IMR-90 (cell line): ENCODE measurements around the gene HOTAIR. TPM values are rescaled to one million over a fixed set of nuclear protein-coding genes. Genes with fewer than 3 reads are reported as not detected.

Experiments used
- ATAC-seq: fragments of 200-7000 bp; cut with Tn5 transposase; 2 replicates; pipeline ENCODE4 v1.9.1; 2020; ENCODE audit warnings: low read depth, mild to moderate bottlenecking, moderate library complexity
- BruUV-seq: library from RNA; stranded (reverse); fragments of 400-500 nt; replicated peaks from 2 replicates; lab custom pipeline; 2021; lab: Mats Ljungman, UMichigan
- CTCF ChIA-PET: fragments of 300-600 bp; formaldehyde crosslinking; extraction: SDS; loops from one replicate; lab custom pipeline; 2021; ENCODE audit warnings: antibody characterized with exemption; lab: Yijun Ruan, JAX
- POLR2A ChIA-PET: fragments of 300-600 bp; sonication (Branson Sonifier 250); formaldehyde crosslinking; loops from one replicate; lab custom pipeline; 2022; ENCODE audit warnings: antibody characterized with exemption; ENCODE audit not compliant: unreplicated experiment; lab: Charles Lee
- DNase-seq: peaks from one replicate; pipeline ENCODE4 v3.0.0; 2013
- H2AFZ ChIP-seq: replicated peaks from 2 replicates; pipeline ENCODE3; 2013; ENCODE audit warnings: low read length, mild to moderate bottlenecking; ENCODE audit not compliant: poor library complexity
- H2AK5ac ChIP-seq: 2 replicates; pipeline ENCODE4 v1.6.1; 2013; ENCODE audit warnings: low read depth, low read length, inconsistent platforms
- H2AK9ac ChIP-seq: replicated peaks from 2 replicates; pipeline ENCODE3; 2013; ENCODE audit warnings: mild to moderate bottlenecking, low read depth, low read length, moderate library complexity; ENCODE audit not compliant: poor library complexity
- H2BK120ac ChIP-seq: 2 replicates; pipeline ENCODE4 v1.6.1; 2013; ENCODE audit warnings: low read depth, low read length, inconsistent platforms
- H2BK15ac ChIP-seq: 3 replicates; pipeline ENCODE4 v1.6.1; 2013; ENCODE audit warnings: low read depth, low read length, inconsistent platforms
- H2BK20ac ChIP-seq: 2 replicates; pipeline ENCODE4 v1.6.1; 2013; ENCODE audit warnings: low read depth, mild to moderate bottlenecking, inconsistent platforms, low read length, moderate library complexity
- H2BK5ac ChIP-seq: 2 replicates; pipeline ENCODE4 v1.6.1; 2013; ENCODE audit warnings: mild to moderate bottlenecking, low read depth, low read length, inconsistent platforms; ENCODE audit not compliant: poor library complexity, severe bottlenecking
- H3K14ac ChIP-seq: replicated peaks from 2 replicates; pipeline ENCODE4 v1.6.1; 2013; ENCODE audit warnings: low read depth, low read length, inconsistent platforms
- H3K18ac ChIP-seq: 2 replicates; pipeline ENCODE4 v1.6.1; 2013; ENCODE audit warnings: low read depth, low read length, control low read depth
- H3K23ac ChIP-seq: 2 replicates; pipeline ENCODE4 v1.6.1; 2013; ENCODE audit warnings: low read depth, low read length, inconsistent platforms
- H3K27ac ChIP-seq: 2 replicates; pipeline ENCODE4 v1.5.1; 2013; ENCODE audit warnings: mild to moderate bottlenecking, control low read depth, low read length; ENCODE audit not compliant: insufficient read depth
- H3K27me3 ChIP-seq: 2 replicates; pipeline ENCODE4 v1.6.1; 2013; ENCODE audit warnings: low read length; ENCODE audit not compliant: control insufficient read depth, insufficient read depth
- H3K36me3 ChIP-seq: 2 replicates; pipeline ENCODE4 v1.6.1; 2013; ENCODE audit warnings: low read length, mixed read lengths; ENCODE audit not compliant: control insufficient read depth, insufficient read depth
- H3K4ac ChIP-seq: 2 replicates; pipeline ENCODE4 v1.6.1; 2013; ENCODE audit warnings: low read depth, low read length, inconsistent platforms
- H3K4me1 ChIP-seq: 2 replicates; pipeline ENCODE4 v1.6.1; 2013; ENCODE audit warnings: low read length, mixed read lengths; ENCODE audit not compliant: control insufficient read depth, insufficient read depth
- H3K4me2 ChIP-seq: 2 replicates; pipeline ENCODE4 v1.6.1; 2013; ENCODE audit warnings: low read depth, mild to moderate bottlenecking, control low read depth, low read length, moderate library complexity
- H3K4me3 ChIP-seq: 2 replicates; pipeline ENCODE4 v1.5.1; 2013; ENCODE audit warnings: low read depth, mild to moderate bottlenecking, control low read depth, low read length, moderate library complexity; ENCODE audit not compliant: insufficient read depth
- H3K56ac ChIP-seq: 2 replicates; pipeline ENCODE4 v1.6.1; 2013; ENCODE audit warnings: low read length, inconsistent platforms; ENCODE audit not compliant: insufficient read depth; ENCODE audit errors: extremely low read depth
- H3K79me1 ChIP-seq, 2 experiments: 2 replicates each; pipeline ENCODE4 v1.6.1; 2013; ENCODE audit warnings: low read length in 2 of 2, inconsistent platforms in 1 of 2, low read depth in 1 of 2
- H3K9ac ChIP-seq: 2 replicates; pipeline ENCODE4 v1.6.1; 2013; ENCODE audit warnings: low read depth, low read length, control low read depth
- H3K9me1 ChIP-seq: 2 replicates; pipeline ENCODE4 v1.6.1; 2013; ENCODE audit warnings: low read length, inconsistent platforms; ENCODE audit not compliant: insufficient read depth
- H3K9me3 ChIP-seq: 2 replicates; pipeline ENCODE4 v1.6.1; 2013; ENCODE audit warnings: low read length; ENCODE audit not compliant: control insufficient read depth, insufficient read depth
- H4K20me1 ChIP-seq: 2 replicates; pipeline ENCODE4 v1.6.1; 2013; ENCODE audit warnings: low read length, inconsistent platforms; ENCODE audit not compliant: insufficient read depth
- H4K5ac ChIP-seq: 2 replicates; pipeline ENCODE4 v1.6.1; 2013; ENCODE audit warnings: mild to moderate bottlenecking, low read depth, low read length, control low read depth
- H4K8ac ChIP-seq, 2 experiments: 2 replicates each; pipeline ENCODE4 v1.6.1; 2013; ENCODE audit warnings: low read depth in 2 of 2, low read length in 2 of 2, control low read depth in 1 of 2, inconsistent platforms in 1 of 2
- H4K91ac ChIP-seq: 2 replicates; pipeline ENCODE4 v1.6.1; 2013; ENCODE audit warnings: low read depth, low read length, inconsistent platforms; ENCODE audit not compliant: insufficient read depth
- BHLHE40 ChIP-seq: fragments of 150-350 bp; IDR thresholded peaks from 2 replicates; pipeline ENCODE4 v1.6.1; 2016; ENCODE audit warnings: mild to moderate bottlenecking, low read depth, low read length
- FOS ChIP-seq: fragments of 150-350 bp; IDR thresholded peaks from 2 replicates; pipeline ENCODE4 v1.6.1; 2016; ENCODE audit warnings: low read depth, low read length
- MXI1 ChIP-seq: IDR thresholded peaks from 2 replicates; pipeline ENCODE4 v1.6.1; 2012; ENCODE audit warnings: low read depth, mild to moderate bottlenecking, low read length, moderate library complexity, borderline replicate concordance
- NFE2L2 ChIP-seq: fragments of 150-350 bp; IDR thresholded peaks from 2 replicates; pipeline ENCODE4 v1.6.1; 2016; ENCODE audit warnings: low read depth, mild to moderate bottlenecking, low read length
- POLR2A ChIP-seq: IDR thresholded peaks from 2 replicates; pipeline ENCODE4 v1.6.1; 2012; ENCODE audit warnings: mild to moderate bottlenecking, low read depth, low read length
- RAD21 ChIP-seq: IDR thresholded peaks from 2 replicates; pipeline ENCODE4 v1.6.1; 2012; ENCODE audit warnings: low read length, improper control_type of control experiment
- RCOR1 ChIP-seq: IDR thresholded peaks from 2 replicates; pipeline ENCODE4 v1.6.1; 2012; ENCODE audit warnings: mild to moderate bottlenecking, low read length, improper control_type of control experiment; ENCODE audit not compliant: insufficient replicate concordance
- WGBS, 2 experiments: methylation state at CpG; one replicate each; pipeline versions ENCODE4 v1.1.5 to v1.1.7; 2013; ENCODE audit warnings: missing lambda C conversion rate in 2 of 2; ENCODE audit not compliant: insufficient read length in 1 of 2; ENCODE audit errors: extremely low coverage in 2 of 2; 5-methylcytosine and 5-hydroxymethylcytosine counted together
- dilution Hi-C: fragments of 300-500 bp; cut with HindIII; formaldehyde crosslinking; loops from one replicate; pipeline ENCODE4 v1.14.3; 2018; ENCODE audit warnings: low sequenced_read_pairs; ENCODE audit not compliant: unreplicated experiment
- in situ Hi-C: fragments of 300-500 bp; cut with MboI; formaldehyde crosslinking; loops from 3 replicates; pipeline ENCODE4 v1.14.3; 2019; ENCODE audit warnings: low sequenced_read_pairs, inconsistent platforms, mixed read lengths
- intact Hi-C: fragments of 100-400 bp; cut with micrococcal nuclease; formaldehyde crosslinking; loops from 2 replicates; pipeline ENCODE4 v1.10.0; 2022
- polyA plus RNA-seq, 3 experiments: library from polyadenylated mRNA; depleted of rRNA; stranded (reverse); fragments of >200 nt; gene quantifications; 2 replicates each; pipeline ENCODE4 v1.2.3, GENCODE V29; 2012; ENCODE audit warnings: low replicate concordance in 1 of 3
- total RNA-seq: library from RNA; depleted of rRNA; stranded (reverse); fragments of >200 nt; gene quantifications from 2 replicates; pipeline ENCODE4 v1.2.3, GENCODE V29; 2012
- TF ChIP-seq, protein P1 (sequence below): fragments of 150-350 bp; IDR thresholded peaks from 2 replicates; pipeline ENCODE4 v1.6.1; 2017; ENCODE audit warnings: mild to moderate bottlenecking, antibody characterized with exemption, low read length, low read depth
- TF ChIP-seq, protein P2 (sequence below): fragments of 150-350 bp; IDR thresholded peaks from 2 replicates; pipeline ENCODE4 v1.6.1; 2016; ENCODE audit warnings: low read depth, mild to moderate bottlenecking, low read length, moderate library complexity, borderline replicate concordance

Gene HOTAIR
- total and polyA plus RNA-seq, 2 of the 4 experiments (the other 2 are of a cell fraction) = not detected

DNA sequence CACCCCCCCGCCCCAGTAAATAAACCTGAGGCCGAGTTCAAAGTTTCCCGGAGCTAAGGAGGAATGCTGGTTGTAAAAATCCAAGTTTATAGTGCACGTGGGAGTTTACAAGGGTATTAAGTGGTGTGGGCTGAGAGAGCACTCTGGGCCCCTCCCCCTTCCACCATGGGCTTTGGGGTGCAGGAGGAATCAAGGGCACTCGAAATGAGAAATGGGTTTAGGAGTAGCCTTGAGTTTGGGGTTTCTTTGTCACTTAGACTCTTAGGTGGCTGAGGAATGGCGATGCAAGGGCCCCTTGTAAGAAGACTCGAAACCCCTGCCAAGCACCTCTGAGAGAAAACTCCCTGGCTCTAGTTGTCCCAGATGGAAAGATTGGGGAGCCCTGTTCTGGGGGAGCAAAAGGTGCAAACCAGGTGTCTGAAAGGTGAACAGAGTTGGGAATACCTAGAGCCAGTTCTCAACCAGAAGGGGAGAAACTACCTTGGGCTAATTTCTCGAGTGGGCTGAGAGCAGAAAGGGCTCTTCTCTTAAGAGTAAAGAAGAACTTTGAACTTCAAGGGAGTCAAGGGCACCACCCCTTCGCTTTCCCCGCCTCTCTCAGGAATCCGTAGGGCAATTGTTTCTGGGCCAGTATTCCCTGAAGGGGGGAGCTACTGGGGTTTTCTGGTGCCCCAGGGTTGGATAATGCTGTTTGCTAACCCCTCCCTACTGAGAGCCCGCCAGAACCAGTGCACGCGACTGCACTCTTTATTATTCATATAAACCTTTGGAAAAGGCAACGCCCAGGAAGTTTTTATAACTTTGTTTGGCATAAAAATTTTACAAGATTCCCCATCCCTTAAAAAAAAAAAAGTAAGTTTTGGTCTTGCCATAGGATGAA is 4.0 kb upstream of the HOTAIR start (continued):
- no peak for TF ChIP-seq RCOR1

DNA sequence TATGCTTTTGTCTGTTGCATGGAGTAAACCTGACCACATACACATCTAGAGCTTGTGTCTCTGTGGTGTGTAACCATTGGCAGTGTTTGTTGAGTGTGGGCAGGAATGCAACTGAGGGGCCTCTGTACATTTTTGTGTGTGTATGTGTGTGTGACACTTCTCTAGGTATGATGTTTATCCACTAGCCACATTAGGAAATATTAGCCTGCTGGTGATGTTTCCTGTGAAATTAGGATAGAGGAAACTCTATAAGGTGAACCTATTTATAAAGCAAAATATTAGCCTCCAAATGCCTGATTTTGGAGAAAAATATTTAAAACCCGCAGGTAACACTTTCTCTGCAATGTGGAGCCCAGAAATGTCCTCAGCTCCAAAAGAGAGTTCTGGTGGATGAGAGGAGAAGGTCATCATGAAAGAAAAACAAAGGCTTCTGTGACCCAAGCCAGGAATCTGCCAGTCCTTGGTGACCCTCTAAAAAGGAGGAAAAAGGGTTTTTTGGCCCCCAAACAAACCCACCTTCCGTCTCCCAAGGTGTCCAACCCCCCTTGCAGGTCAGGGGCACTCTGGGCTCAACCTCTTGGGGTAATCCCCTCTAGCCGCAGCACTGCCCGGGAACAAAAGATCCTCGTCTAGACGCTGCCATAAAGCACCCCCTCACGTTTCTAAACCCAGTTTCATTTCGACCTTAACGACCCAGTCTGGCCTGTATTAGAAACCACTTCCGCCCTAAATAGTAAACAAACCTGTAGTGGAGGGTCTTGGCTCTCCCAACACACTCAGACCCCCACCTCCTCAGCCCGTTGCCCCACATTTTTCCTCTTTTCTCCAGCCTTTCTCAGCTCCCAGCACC is 3.1 kb upstream of the HOTAIR start:
- Histone ChIP-seq H3K36me3 (no peaks in the 10 kb centered on the region), H3K18ac (no peak overlapping the region), H2BK20ac (no peak overlapping the region), H3K27me3 (peaks cover 95% of the 10 kb centered on the region), H3K27ac (no peak overlapping the region), H3K14ac (no peak overlapping the region), H4K5ac (no peak overlapping the region), H2AK9ac (no peak overlapping the region), H4K8ac (no peak overlapping the region), H4K20me1 (peaks cover 2% of the 10 kb centered on the region; the same call in 1 of the 2 replicates), H3K4ac (no peak overlapping the region), H2BK5ac (no peak overlapping the region), H3K4me2 (no peak overlapping the region), H3K23ac (no peak overlapping the region), H3K56ac (no peak overlapping the region), H2AK5ac (no peak overlapping the region), H3K9me1 (no peaks in the 10 kb centered on the region), H3K9me3 (peaks cover 16% of the 10 kb centered on the region), H3K9ac (no peak overlapping the region), H3K4me3 (no peak overlapping the region), H2BK120ac (no peak overlapping the region), H3K4me1 (peaks cover 2% of the 10 kb centered on the region; the same call in 1 of the 2 replicates), H2AFZ (no peak overlapping the region), H2BK15ac (no peak overlapping the region), H4K91ac (no peak overlapping the region), H3K79me1 (no peaks in the 10 kb centered on the region)
- ATAC-seq = no peak
- CTCF ChIA-PET = no interaction called here
- dilution Hi-C loops = no loop called here
- no peak for DNase-seq
- WGBS, 2 experiments = 6% methylated on average over 3 of the region's 11 CpGs; no CpG with 5 or more reads in 1 of the 2 experiments
- intact Hi-C loops = no loop called here
- in situ Hi-C loops = no loop called here
- POLR2A ChIA-PET = no interaction called here
- BruUV-seq = no TSS peak
- TF ChIP-seq BHLHE40 (no peak), NFE2L2 (no peak), MXI1 (no peak), FOS (no peak), RAD21 (no peak), POLR2A (no peak)
- TF ChIP-seq, protein P1, sequence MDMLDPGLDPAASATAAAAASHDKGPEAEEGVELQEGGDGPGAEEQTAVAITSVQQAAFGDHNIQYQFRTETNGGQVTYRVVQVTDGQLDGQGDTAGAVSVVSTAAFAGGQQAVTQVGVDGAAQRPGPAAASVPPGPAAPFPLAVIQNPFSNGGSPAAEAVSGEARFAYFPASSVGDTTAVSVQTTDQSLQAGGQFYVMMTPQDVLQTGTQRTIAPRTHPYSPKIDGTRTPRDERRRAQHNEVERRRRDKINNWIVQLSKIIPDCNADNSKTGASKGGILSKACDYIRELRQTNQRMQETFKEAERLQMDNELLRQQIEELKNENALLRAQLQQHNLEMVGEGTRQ = no peak
- TF ChIP-seq, protein P2, sequence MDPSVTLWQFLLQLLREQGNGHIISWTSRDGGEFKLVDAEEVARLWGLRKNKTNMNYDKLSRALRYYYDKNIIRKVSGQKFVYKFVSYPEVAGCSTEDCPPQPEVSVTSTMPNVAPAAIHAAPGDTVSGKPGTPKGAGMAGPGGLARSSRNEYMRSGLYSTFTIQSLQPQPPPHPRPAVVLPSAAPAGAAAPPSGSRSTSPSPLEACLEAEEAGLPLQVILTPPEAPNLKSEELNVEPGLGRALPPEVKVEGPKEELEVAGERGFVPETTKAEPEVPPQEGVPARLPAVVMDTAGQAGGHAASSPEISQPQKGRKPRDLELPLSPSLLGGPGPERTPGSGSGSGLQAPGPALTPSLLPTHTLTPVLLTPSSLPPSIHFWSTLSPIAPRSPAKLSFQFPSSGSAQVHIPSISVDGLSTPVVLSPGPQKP = no peak
